Activated CD8-positive, alpha-beta memory T cell treated with anti-CD3 and anti-CD28 coated beads for 4 hours (primary cell): Measurements from ENCODE around the gene RAP1GAP.
A peak's percentile ranks its signal among the peaks of the same experiment; 100 is the strongest.

Experiments
- DNase-seq, 2 donors: peaks; one replicate each; pipeline ENCODE4 v3.0.0-alpha.2; 2020; ENCODE audit warnings: low read depth in 2 of 2

RAP1GAP gene

GRCh38 chr1:21625390-21626190, 43.6 kb downstream of the RAP1GAP start:
- DNase-seq = no peak

- DNase-seq = no peak
Observed at GRCh38 chr1:21624571-21625389, 44.4 kb downstream of the RAP1GAP start.

GRCh38 chr1:21623410-21623961, 45.7 kb downstream of the RAP1GAP start:
- no peak for DNase-seq

GRCh38 chr1:21622466-21623315, 46.5 kb downstream of the RAP1GAP start:
- peak in 1 of 2 donors; percentile 8 for DNase-seq

- no peak for DNase-seq
Observed at GRCh38 chr1:21621761-21622436, 47.3 kb downstream of the RAP1GAP start.

GRCh38 chr1:21621051-21621450, 48.1 kb downstream of the RAP1GAP start:
- no peak for DNase-seq

- DNase-seq = no peak
Observed at GRCh38 chr1:21620496-21620895, 48.7 kb downstream of the RAP1GAP start.

GRCh38 chr1:21620011-21620410, 49.1 kb downstream of the RAP1GAP start:
- DNase-seq = no peak

- no peak for DNase-seq
Observed at GRCh38 chr1:21619375-21619947, 49.7 kb downstream of the RAP1GAP start.

GRCh38 chr1:21618561-21619374, 50.4 kb downstream of the RAP1GAP start:
- no peak for DNase-seq

GRCh38 chr1:21618059-21618458, 51.1 kb downstream of the RAP1GAP start:
- DNase-seq = no peak

GRCh38 chr1:21617126-21617738, 51.9 kb downstream of the RAP1GAP start:
- no peak for DNase-seq

GRCh38 chr1:21616372-21616771, 52.8 kb downstream of the RAP1GAP start:
- no peak for DNase-seq

- no peak for DNase-seq
Observed at GRCh38 chr1:21614419-21615115, 54.6 kb downstream of the RAP1GAP start.

GRCh38 chr1:21613072-21613867, 55.9 kb downstream of the RAP1GAP start:
- no peak for DNase-seq

- no peak for DNase-seq
Observed at GRCh38 chr1:21612057-21612456, 57.1 kb downstream of the RAP1GAP start.

GRCh38 chr1:21610989-21611785, 58.0 kb downstream of the RAP1GAP start:
- DNase-seq = no peak
